ENCODE measurements around the gene RADIL. TPM values are rescaled to one million over a fixed set of nuclear protein-coding genes. Genes with fewer than 3 reads are reported as not detected.

The RADIL gene
- total and polyA plus RNA-seq, 2 donors (not counting 1 experiment from before 2014, with no cell fraction given): not detected

GRCh38 chr7:4825081-4825480 lies 58.4 kb downstream of the RADIL start:
- peaks cover 12% of the 10 kb centered on the region for H3K27me3 Mint-ChIP-seq

More at GRCh38 chr7:4825081-4825480, 58.4 kb downstream of the RADIL start:
- ATAC-seq (ENCODE audit: low read depth): no peak
- Histone ChIP-seq H2AFZ (ENCODE audit: insufficient read depth, low read depth, low read length, poor library complexity, severe bottlenecking) (no peak overlapping the region), H3K4me1 (ENCODE audit: control insufficient read depth in 2 of 2, insufficient read depth in 2 of 2, low read length in 2 of 2) (no peaks in the 10 kb centered on the region), H3K36me3 (replicated peaks in 1 of 2; ENCODE audit: control extremely low read depth in 1 of 2, control insufficient read depth in 1 of 2, extremely low read depth in 1 of 2, insufficient read depth in 2 of 2, low read length in 1 of 2) (no peaks in the 10 kb centered on the region), H3K4me3 (ENCODE audit: control extremely low read depth in 1 of 5, extremely low read depth in 1 of 5, insufficient read depth in 1 of 5, low read depth in 2 of 5, low read length in 4 of 5) (no peak overlapping the region), H3K9me3 (ENCODE audit: control extremely low read depth in 1 of 3, control insufficient read depth in 2 of 3, insufficient read depth in 1 of 3, low read length in 2 of 3) (peaks cover 0 to 12% (median 0%) of the 10 kb centered on the region in 3 donors), H4K20me1 (ENCODE audit: control insufficient read depth, insufficient read depth, low read length, poor library complexity, severe bottlenecking) (no peaks in the 10 kb centered on the region), H3K9ac (ENCODE audit: low read length) (no peak overlapping the region), H3K4me2 (replicated peaks; ENCODE audit: low read depth, low read length, poor library complexity, severe bottlenecking) (no peak overlapping the region), H3K79me2 (ENCODE audit: control insufficient read depth, insufficient read depth, low read length) (no peaks in the 10 kb centered on the region), H3K27ac (ENCODE audit: low read length in 2 of 2) (no peak overlapping the region), H3K27me3 (replicated peaks in 1 of 4; ENCODE audit: control extremely low read depth in 1 of 4, control insufficient read depth in 3 of 4, insufficient read depth in 4 of 4, low read length in 3 of 4) (peaks cover 0 to 3% (median 0%) of the 10 kb centered on the region in 4 experiments)
- Mint-ChIP-seq H3K4me1 (no peaks in the 10 kb centered on the region), H3K4me3 (no peak overlapping the region), H3K27ac (no peak overlapping the region), H3K9me3 (ENCODE audit: insufficient read depth) (no peaks in the 10 kb centered on the region)
- DNase-seq: peak; percentile 1
- CTCF ChIA-PET: interaction anchor here (0.7 kb wide), 1 partner anchor 25 kb away, joined by 3 read pairs; no protein-coding TSS in a partner anchor
- intact Hi-C loops (cut with micrococcal nuclease): no loop called here
- TF ChIP-seq CTCF (IDR thresholded peaks at IDR 0.05): no peak
- POLR2A ChIA-PET: no interaction called here
- 98% methylated on average over 12 of the region's 15 CpGs for WGBS (ENCODE audit: insufficient coverage)
